A549 (cell line): ENCODE measurements around the gene ESYT3. TPM values are rescaled to one million over a fixed set of nuclear protein-coding genes. Genes with fewer than 3 reads are reported as not detected.

ENCODE experiments used
- ATAC-seq, 2 experiments: fragments of 200-7000 bp in 1 of 2; fragments of >200 bp in 1 of 2; cut with Nextera tagmentation in 1 of 2; cut with Tn5 transposase in 1 of 2; 3 replicates each; pipeline versions ENCODE4 v1.8.0 to v1.9.1; 2018 to 2020; ENCODE audit warnings: mild to moderate bottlenecking in 1 of 2, moderate library complexity in 1 of 2
- CTCF ChIA-PET: fragments of 300-600 bp; sonication (Branson Sonifier 250); formaldehyde crosslinking; extraction: SDS; loops from one replicate; lab custom pipeline; 2021; ENCODE audit warnings: antibody characterized with exemption, inconsistent platforms; lab: Yijun Ruan, JAX
- POLR2A ChIA-PET: fragments of 350-600 bp; formaldehyde crosslinking; extraction: SDS; loops from one replicate; lab custom pipeline; 2021; ENCODE audit warnings: antibody characterized with exemption, inconsistent platforms; lab: Yijun Ruan, JAX
- DNase-seq, 2 experiments: peaks; one replicate each; pipeline versions ENCODE4 v3.0.0 to v3.0.0-alpha.2; 2011 to 2016; ENCODE audit warnings: low read depth in 1 of 2, low spot score in 1 of 2
- FAIRE-seq: peaks from 2 replicates; lab custom pipeline; 2011; peaks lifted over from hg19 to GRCh38; lab: Jason Lieb, UNC
- H3K27ac ChIP-seq, 2 experiments: fragments of >200 bp; sonication (Bioruptor Twin); formaldehyde crosslinking; 3 replicates each; pipeline ENCODE4 v1.5.1; 2016 to 2017
- H3K4me1 ChIP-seq: fragments of >200 bp; sonication (Bioruptor Twin); formaldehyde crosslinking; 3 replicates; pipeline ENCODE4 v1.6.1; 2016
- H3K4me2 ChIP-seq: fragments of >200 bp; sonication (Bioruptor Twin); formaldehyde crosslinking; 3 replicates; pipeline ENCODE4 v1.6.1; 2016
- H3K4me3 ChIP-seq: fragments of >200 bp; sonication (Bioruptor Twin); formaldehyde crosslinking; 3 replicates; pipeline ENCODE4 v1.5.1; 2016
- H3K9me3 ChIP-seq: fragments of >200 bp; sonication (Bioruptor Twin); formaldehyde crosslinking; 3 replicates; pipeline ENCODE4 v1.6.1; 2016
- BHLHE40 ChIP-seq: IDR thresholded peaks from 2 replicates; pipeline ENCODE4 v1.6.1; 2012; ENCODE audit warnings: low read depth, low read length, inconsistent platforms
- CTCF ChIP-seq: fragments of >200 bp; sonication (Bioruptor Twin); formaldehyde crosslinking; IDR thresholded peaks from 3 replicates; pipeline ENCODE4 v1.5.1; 2016
- EHF ChIP-seq: fragments of 250-450 bp; sonication (Bioruptor Pico); IDR thresholded peaks from 2 replicates; pipeline ENCODE4 v1.5.0; 2020; ENCODE audit warnings: mild to moderate bottlenecking
- EHMT2 ChIP-seq: fragments of 200-600 bp; sonication (generic); IDR thresholded peaks from 2 replicates; pipeline ENCODE4 v1.6.1; 2016; ENCODE audit warnings: antibody characterized with exemption, low read depth, mild to moderate bottlenecking, moderate library complexity
- ELK1 ChIP-seq: fragments of 150-350 bp; IDR thresholded peaks from 2 replicates; pipeline ENCODE4 v1.6.1; 2014; ENCODE audit warnings: low read depth, mild to moderate bottlenecking, low read length
- GATA3 ChIP-seq: IDR thresholded peaks from 2 replicates; pipeline ENCODE4 v1.6.1; 2012; ENCODE audit warnings: borderline replicate concordance
- HOXB5 ChIP-seq: fragments of 250-450 bp; sonication (Bioruptor Pico); IDR thresholded peaks from 2 replicates; pipeline ENCODE4 v1.5.0; 2020; ENCODE audit warnings: mild to moderate bottlenecking, moderate library complexity
- JUNB ChIP-seq: fragments of >200 bp; sonication (Bioruptor Twin); formaldehyde crosslinking; IDR thresholded peaks from 2 replicates; pipeline ENCODE4 v1.6.1; 2016
- KDM5A ChIP-seq: fragments of 200-600 bp; sonication (generic); IDR thresholded peaks from 2 replicates; pipeline ENCODE4 v1.6.1; 2016; ENCODE audit warnings: antibody characterized with exemption, mild to moderate bottlenecking
- MAX ChIP-seq: IDR thresholded peaks from 2 replicates; pipeline ENCODE4 v1.6.1; 2012
- MAZ ChIP-seq: fragments of 150-350 bp; IDR thresholded peaks from 2 replicates; pipeline ENCODE4 v1.6.1; 2014; ENCODE audit warnings: antibody characterized with exemption, low read depth, low read length, borderline replicate concordance
- NPAS2 ChIP-seq: fragments of 250-450 bp; sonication (Bioruptor Pico); IDR thresholded peaks from 2 replicates; pipeline ENCODE4 v1.8.0; 2022; ENCODE audit warnings: mild to moderate bottlenecking, moderate library complexity, borderline replicate concordance
- RAD21 ChIP-seq, 2 experiments: fragments of >200 bp in 1 of 2; sonication (Bioruptor Twin) in 1 of 2; formaldehyde crosslinking in 1 of 2; IDR thresholded peaks in 1 of 2; conservative IDR thresholded peaks in 1 of 2; 2 replicates in 1 of 2; 3 replicates in 1 of 2; pipeline ENCODE4 v1.6.1; 2012 to 2018; ENCODE audit warnings: inconsistent platforms in 1 of 2
- RFX5 ChIP-seq: fragments of 450-650 bp; IDR thresholded peaks from 2 replicates; pipeline ENCODE4 v1.7.1; 2014; ENCODE audit warnings: antibody characterized with exemption, mild to moderate bottlenecking, moderate library complexity
- SMC3 ChIP-seq: fragments of >200 bp; sonication (Bioruptor Twin); formaldehyde crosslinking; IDR thresholded peaks from 3 replicates; pipeline ENCODE4 v1.6.1; 2018; ENCODE audit warnings: inconsistent platforms
- TFCP2L1 ChIP-seq: fragments of 250-450 bp; sonication (Bioruptor Pico); IDR thresholded peaks from 2 replicates; pipeline ENCODE4 v1.5.0; 2021; ENCODE audit warnings: mild to moderate bottlenecking
- ZC3H11A ChIP-seq: fragments of 450-650 bp; IDR thresholded peaks from 2 replicates; pipeline ENCODE4 v1.6.1; 2014; ENCODE audit warnings: antibody characterized with exemption, mild to moderate bottlenecking
- ZFP36 ChIP-seq: fragments of 450-650 bp; IDR thresholded peaks from 2 replicates; pipeline ENCODE4 v1.6.1; 2014; ENCODE audit warnings: borderline replicate concordance; ENCODE audit not compliant: partially characterized antibody
- ZNF302 ChIP-seq: fragments of 250-450 bp; sonication (Bioruptor Pico); IDR thresholded peaks from 2 replicates; pipeline ENCODE4 v1.9.0; 2021; ENCODE audit warnings: inconsistent platforms, mild to moderate bottlenecking, moderate library complexity
- WGBS: methylation state at CpG from one replicate; pipeline ENCODE4 v1.1.6; 2017; ENCODE audit errors: missing lambda C conversion rate; 5-methylcytosine and 5-hydroxymethylcytosine counted together
- polyA plus RNA-seq, 4 experiments: library from polyadenylated mRNA; depleted of rRNA in 3 of 4; stranded (reverse); fragments of >200 nt; fragmentation: RNase III in 1 of 4; extraction: RNeasy Plus Mini Kit Qiagen cat#74134 plus additional on column Dnase treatment in 1 of 4; gene quantifications; 2 replicates in 3 of 4; 3 replicates in 1 of 4; pipeline ENCODE4 v1.2.3, GENCODE V29; 2011 to 2017
- TF ChIP-seq, protein P1 (sequence below): fragments of 200-600 bp; sonication (generic); IDR thresholded peaks from 2 replicates; pipeline ENCODE4 v1.6.1; 2016; ENCODE audit warnings: antibody characterized with exemption, mild to moderate bottlenecking, moderate library complexity
- TF ChIP-seq, protein P2 (sequence below): fragments of 450-650 bp; IDR thresholded peaks from 2 replicates; pipeline ENCODE4 v1.6.1; 2014; ENCODE audit warnings: antibody characterized with exemption
- TF ChIP-seq, protein P3 (sequence below): IDR thresholded peaks from 2 replicates; pipeline ENCODE4 v1.6.1; 2012

Gene ESYT3
- polyA plus RNA-seq, 2 of the 4 experiments (the other 2 are of a cell fraction), result 0.92 to 1.7 TPM

- POLR2A ChIA-PET, result no interaction called here
- no peak for DNase-seq
- Histone ChIP-seq H3K4me3 (no peak overlapping the region), H3K4me1 (peaks cover 7% of the 10 kb centered on the region; the same call in 1 of the 3 replicates), H3K4me2 (no peak overlapping the region), H3K9me3 (peaks cover 4% of the 10 kb centered on the region; the same call in 1 of the 3 replicates), H3K27ac (no peak overlapping the region)
- no peak for FAIRE-seq
- TF ChIP-seq MAZ, result no peak
- TF ChIP-seq, protein P1, sequence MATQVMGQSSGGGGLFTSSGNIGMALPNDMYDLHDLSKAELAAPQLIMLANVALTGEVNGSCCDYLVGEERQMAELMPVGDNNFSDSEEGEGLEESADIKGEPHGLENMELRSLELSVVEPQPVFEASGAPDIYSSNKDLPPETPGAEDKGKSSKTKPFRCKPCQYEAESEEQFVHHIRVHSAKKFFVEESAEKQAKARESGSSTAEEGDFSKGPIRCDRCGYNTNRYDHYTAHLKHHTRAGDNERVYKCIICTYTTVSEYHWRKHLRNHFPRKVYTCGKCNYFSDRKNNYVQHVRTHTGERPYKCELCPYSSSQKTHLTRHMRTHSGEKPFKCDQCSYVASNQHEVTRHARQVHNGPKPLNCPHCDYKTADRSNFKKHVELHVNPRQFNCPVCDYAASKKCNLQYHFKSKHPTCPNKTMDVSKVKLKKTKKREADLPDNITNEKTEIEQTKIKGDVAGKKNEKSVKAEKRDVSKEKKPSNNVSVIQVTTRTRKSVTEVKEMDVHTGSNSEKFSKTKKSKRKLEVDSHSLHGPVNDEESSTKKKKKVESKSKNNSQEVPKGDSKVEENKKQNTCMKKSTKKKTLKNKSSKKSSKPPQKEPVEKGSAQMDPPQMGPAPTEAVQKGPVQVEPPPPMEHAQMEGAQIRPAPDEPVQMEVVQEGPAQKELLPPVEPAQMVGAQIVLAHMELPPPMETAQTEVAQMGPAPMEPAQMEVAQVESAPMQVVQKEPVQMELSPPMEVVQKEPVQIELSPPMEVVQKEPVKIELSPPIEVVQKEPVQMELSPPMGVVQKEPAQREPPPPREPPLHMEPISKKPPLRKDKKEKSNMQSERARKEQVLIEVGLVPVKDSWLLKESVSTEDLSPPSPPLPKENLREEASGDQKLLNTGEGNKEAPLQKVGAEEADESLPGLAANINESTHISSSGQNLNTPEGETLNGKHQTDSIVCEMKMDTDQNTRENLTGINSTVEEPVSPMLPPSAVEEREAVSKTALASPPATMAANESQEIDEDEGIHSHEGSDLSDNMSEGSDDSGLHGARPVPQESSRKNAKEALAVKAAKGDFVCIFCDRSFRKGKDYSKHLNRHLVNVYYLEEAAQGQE, result no peak
- TF ChIP-seq, protein P2, sequence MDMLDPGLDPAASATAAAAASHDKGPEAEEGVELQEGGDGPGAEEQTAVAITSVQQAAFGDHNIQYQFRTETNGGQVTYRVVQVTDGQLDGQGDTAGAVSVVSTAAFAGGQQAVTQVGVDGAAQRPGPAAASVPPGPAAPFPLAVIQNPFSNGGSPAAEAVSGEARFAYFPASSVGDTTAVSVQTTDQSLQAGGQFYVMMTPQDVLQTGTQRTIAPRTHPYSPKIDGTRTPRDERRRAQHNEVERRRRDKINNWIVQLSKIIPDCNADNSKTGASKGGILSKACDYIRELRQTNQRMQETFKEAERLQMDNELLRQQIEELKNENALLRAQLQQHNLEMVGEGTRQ, result no peak
- no peak for TF ChIP-seq BHLHE40
- no peak for TF ChIP-seq TFCP2L1 (CRISPR knock-in tag)
- no peak for TF ChIP-seq NPAS2
- TF ChIP-seq HOXB5 (CRISPR knock-in tag), result no peak
- TF ChIP-seq RAD21 (conservative IDR thresholded peaks at IDR 0.05 in 1 of 2, IDR thresholded peaks at IDR 0.05 in 1 of 2), result no peak
- no peak for TF ChIP-seq SMC3
- no peak for TF ChIP-seq ZFP36
- no peak for TF ChIP-seq ELK1
- no peak for TF ChIP-seq KDM5A
- TF ChIP-seq EHMT2, result no peak
- no peak for TF ChIP-seq ZC3H11A
- no peak for TF ChIP-seq RFX5
- no peak for TF ChIP-seq MAX
- no peak for TF ChIP-seq CTCF
- ATAC-seq, result no peak
- 61% methylated on average over 4 of the region's 4 CpGs for WGBS
- CTCF ChIA-PET, result interaction anchor here (2.5 kb wide), 1 partner anchor 16 kb away, joined by 15 read pairs; no protein-coding TSS in a partner anchor
Measured at GRCh38 chr3:138432576-138433240, 1.7 kb upstream of the ESYT3 start.

GRCh38 chr3:138433892-138434275 lies 532 bp upstream of the ESYT3 start:
- Histone ChIP-seq H3K4me2 (peak overlapping the region; percentile 97), H3K4me1 (peaks cover 7% of the 10 kb centered on the region; the same call in 1 of the 3 replicates), H3K9me3 (peaks cover 4% of the 10 kb centered on the region; the same call in 1 of the 3 replicates), H3K4me3 (peak overlapping the region; percentile 56; the same call in 2 of the 3 replicates), H3K27ac (peak overlapping the region; percentile 70 to 85; a peak in 4 of 6 replicates)
- 85% methylated on average over 16 of the region's 16 CpGs for WGBS
- no peak for DNase-seq
- CTCF ChIA-PET, result interaction anchor here (0.8 to 1.7 kb wide), 5 partner anchors 8 to 481 kb away, joined by 3 to 4 read pairs (median 3); no protein-coding TSS in a partner anchor
- ATAC-seq, result no peak
- FAIRE-seq, result no peak
- POLR2A ChIA-PET, result interaction anchor here (1.1 to 1.7 kb wide), 2 partner anchors 9 to 16 kb away, joined by 4 to 5 read pairs; no protein-coding TSS in a partner anchor
- TF ChIP-seq EHF (CRISPR knock-in tag) (no peak), RAD21 (conservative IDR thresholded peaks at IDR 0.05 in 1 of 2, IDR thresholded peaks at IDR 0.05 in 1 of 2) (no peak), HOXB5 (CRISPR knock-in tag) (no peak), ZNF302 (CRISPR knock-in tag) (no peak), ELK1 (no peak), JUNB (no peak), SMC3 (no peak), GATA3 (no peak)
- TF ChIP-seq, protein P3, sequence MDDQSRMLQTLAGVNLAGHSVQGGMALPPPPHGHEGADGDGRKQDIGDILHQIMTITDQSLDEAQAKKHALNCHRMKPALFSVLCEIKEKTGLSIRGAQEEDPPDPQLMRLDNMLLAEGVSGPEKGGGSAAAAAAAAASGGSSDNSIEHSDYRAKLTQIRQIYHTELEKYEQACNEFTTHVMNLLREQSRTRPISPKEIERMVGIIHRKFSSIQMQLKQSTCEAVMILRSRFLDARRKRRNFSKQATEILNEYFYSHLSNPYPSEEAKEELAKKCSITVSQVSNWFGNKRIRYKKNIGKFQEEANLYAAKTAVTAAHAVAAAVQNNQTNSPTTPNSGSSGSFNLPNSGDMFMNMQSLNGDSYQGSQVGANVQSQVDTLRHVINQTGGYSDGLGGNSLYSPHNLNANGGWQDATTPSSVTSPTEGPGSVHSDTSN, result no peak
